K562 (cell line): Measurements from ENCODE around the gene KCNG4.

Source experiments
- CTCF ChIP-seq, 3 experiments: IDR thresholded peaks in 2 of 3; conservative IDR thresholded peaks in 1 of 3; 2 replicates each; pipeline ENCODE4 v1.5.1; 2011 to 2012; ENCODE audit warnings: low read length in 3 of 3, mild to moderate bottlenecking in 3 of 3, control low read depth in 2 of 3, improper control_type of control experiment in 1 of 3, inconsistent platforms in 1 of 3, low read depth in 1 of 3, mixed read lengths in 1 of 3, moderate library complexity in 1 of 3; ENCODE audit not compliant: insufficient read depth in 2 of 3
- E2F5 ChIP-seq: sonication (generic); formaldehyde crosslinking; IDR thresholded peaks from 2 replicates; pipeline ENCODE4 v1.8.0; 2022; ENCODE audit warnings: mild to moderate bottlenecking, missing genetic modification reagents
- IRF1 ChIP-seq: sonication (generic); formaldehyde crosslinking; IDR thresholded peaks from 2 replicates; pipeline ENCODE4 v1.8.0; 2022; ENCODE audit warnings: missing genetic modification reagents, mild to moderate bottlenecking, borderline replicate concordance
- NR1H2 ChIP-seq: sonication (generic); formaldehyde crosslinking; IDR thresholded peaks from 2 replicates; pipeline ENCODE4 v1.4.0; 2020; ENCODE audit warnings: mild to moderate bottlenecking, missing genetic modification reagents
- POLR2AphosphoS5 ChIP-seq: IDR thresholded peaks from 2 replicates; pipeline ENCODE4 v1.6.1; 2011; ENCODE audit warnings: mild to moderate bottlenecking, low read depth, low read length, moderate library complexity; ENCODE audit not compliant: control insufficient read depth, insufficient read depth
- SIN3A ChIP-seq, 2 experiments: fragments of 150-350 bp in 1 of 2; IDR thresholded peaks; 2 replicates each; pipeline ENCODE4 v1.6.1; 2011 to 2016; ENCODE audit warnings: borderline replicate concordance in 2 of 2, low read depth in 2 of 2, low read length in 2 of 2, mild to moderate bottlenecking in 2 of 2, moderate library complexity in 2 of 2; ENCODE audit not compliant: control insufficient read depth in 1 of 2
- SMC3 ChIP-seq: conservative IDR thresholded peaks from 2 replicates; pipeline ENCODE4 v1.6.1; 2011; ENCODE audit warnings: low read depth, low read length, improper control_type of control experiment; ENCODE audit not compliant: insufficient read depth
- TEAD2 ChIP-seq: fragments of 450-650 bp; IDR thresholded peaks from 2 replicates; pipeline ENCODE4 v1.6.1; 2016; ENCODE audit warnings: missing genetic modification characterization, control low read depth, missing compliant biosample characterization
- ZFP30 ChIP-seq: fragments of 250-450 bp; sonication (Bioruptor Pico); IDR thresholded peaks from 2 replicates; pipeline ENCODE4 v1.8.0; 2022; ENCODE audit warnings: moderate library complexity, mild to moderate bottlenecking, inconsistent platforms, borderline replicate concordance
- TF ChIP-seq, protein P1 (sequence below), 2 experiments: fragments of 450-650 bp; IDR thresholded peaks; 2 replicates each; pipeline ENCODE4 v1.6.1; 2016; ENCODE audit warnings: mild to moderate bottlenecking in 2 of 2, borderline replicate concordance in 1 of 2, low read depth in 1 of 2, moderate library complexity in 1 of 2

GRCh38 chr16:84194470-84195200 is 45.2 kb downstream of the KCNG4 start:
- TF ChIP-seq, protein P1, sequence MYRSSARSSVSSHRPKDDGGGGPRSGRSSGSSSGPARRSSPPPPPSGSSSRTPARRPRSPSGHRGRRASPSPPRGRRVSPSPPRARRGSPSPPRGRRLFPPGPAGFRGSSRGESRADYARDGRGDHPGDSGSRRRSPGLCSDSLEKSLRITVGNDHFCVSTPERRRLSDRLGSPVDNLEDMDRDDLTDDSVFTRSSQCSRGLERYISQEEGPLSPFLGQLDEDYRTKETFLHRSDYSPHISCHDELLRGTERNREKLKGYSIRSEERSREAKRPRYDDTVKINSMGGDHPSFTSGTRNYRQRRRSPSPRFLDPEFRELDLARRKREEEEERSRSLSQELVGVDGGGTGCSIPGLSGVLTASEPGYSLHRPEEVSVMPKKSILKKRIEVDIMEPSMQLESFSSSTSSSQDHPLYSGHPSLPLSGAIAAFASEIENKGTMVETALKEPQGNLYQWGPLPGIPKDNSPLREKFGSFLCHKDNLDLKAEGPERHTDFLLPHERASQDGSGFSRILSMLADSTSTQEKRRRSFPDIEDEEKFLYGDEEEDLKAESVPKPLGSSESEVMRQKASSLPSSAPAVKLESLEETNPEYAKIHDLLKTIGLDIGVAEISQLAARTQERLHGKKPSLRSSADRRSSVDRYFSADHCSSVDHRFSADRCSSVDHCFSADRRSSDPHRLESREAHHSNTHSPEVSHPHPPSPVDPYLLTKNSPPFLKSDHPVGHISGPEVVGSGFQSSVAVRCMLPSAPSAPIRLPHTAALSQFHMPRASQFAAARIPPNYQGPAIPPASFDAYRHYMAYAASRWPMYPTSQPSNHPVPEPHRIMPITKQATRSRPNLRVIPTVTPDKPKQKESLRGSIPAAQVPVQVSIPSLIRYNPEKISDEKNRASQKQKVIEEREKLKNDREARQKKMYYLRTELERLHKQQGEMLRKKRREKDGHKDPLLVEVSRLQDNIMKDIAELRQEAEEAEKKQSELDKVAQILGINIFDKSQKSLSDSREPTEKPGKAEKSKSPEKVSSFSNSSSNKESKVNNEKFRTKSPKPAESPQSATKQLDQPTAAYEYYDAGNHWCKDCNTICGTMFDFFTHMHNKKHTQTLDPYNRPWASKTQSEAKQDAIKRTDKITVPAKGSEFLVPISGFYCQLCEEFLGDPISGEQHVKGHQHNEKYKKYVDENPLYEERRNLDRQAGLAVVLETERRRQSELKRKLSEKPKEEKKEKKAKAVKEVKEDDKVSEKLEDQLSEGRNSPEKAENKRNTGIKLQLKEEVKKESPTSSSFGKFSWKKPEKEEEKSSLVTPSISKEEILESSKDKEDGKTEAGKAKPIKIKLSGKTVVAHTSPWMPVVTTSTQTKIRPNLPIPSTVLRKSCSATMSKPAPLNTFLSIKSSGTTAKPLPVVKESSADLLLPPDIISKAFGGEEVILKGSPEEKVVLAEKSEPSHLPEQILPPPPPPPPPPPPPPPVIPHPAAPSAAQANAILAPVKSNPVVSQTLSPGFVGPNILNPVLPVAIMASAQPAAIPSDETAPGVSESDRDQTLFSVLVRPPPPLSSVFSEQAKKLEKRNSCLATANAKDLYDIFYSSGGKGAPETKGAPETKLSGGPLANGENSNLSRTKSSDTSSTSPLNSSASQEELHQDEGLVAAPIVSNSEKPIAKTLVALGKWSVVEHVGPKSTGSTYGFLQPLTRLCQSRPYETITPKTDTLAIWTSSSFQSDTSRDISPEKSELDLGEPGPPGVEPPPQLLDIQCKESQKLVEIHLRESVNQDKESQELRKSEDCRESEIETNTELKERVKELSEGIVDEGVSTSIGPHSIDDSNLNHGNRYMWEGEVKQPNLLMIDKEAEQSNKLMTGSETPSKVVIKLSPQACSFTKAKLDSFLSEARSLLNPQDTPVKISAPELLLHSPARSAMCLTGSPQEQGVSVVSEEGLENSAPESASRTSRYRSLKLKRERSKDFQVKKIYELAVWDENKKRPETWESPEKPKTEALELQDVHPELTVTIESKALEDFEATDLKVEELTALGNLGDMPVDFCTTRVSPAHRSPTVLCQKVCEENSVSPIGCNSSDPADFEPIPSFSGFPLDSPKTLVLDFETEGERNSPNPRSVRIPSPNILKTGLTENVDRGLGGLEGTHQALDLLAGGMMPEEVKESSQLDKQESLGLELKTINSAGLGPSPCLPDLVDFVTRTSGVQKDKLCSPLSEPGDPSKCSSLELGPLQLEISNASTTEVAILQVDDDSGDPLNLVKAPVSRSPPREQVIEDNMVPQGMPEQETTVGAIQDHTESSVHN (IDR thresholded peaks at IDR 0.05; ENCODE audit: borderline replicate concordance in 1 of 2, low read depth in 1 of 2), result no peak
- TF ChIP-seq POLR2AphosphoS5 (no peak), SIN3A (IDR thresholded peaks at IDR 0.05; ENCODE audit: borderline replicate concordance in 2 of 2, control insufficient read depth in 1 of 2, low read depth in 2 of 2, low read length in 2 of 2) (no peak), CTCF (IDR thresholded peaks at IDR 0.05 in 2 of 3, conservative IDR thresholded peaks at IDR 0.05 in 1 of 3; ENCODE audit: insufficient read depth in 2 of 3, low read depth in 1 of 3, low read length in 3 of 3) (no peak), TEAD2 (no peak), NR1H2 (CRISPR knock-in tag) (no peak), IRF1 (CRISPR knock-in tag) (no peak), ZFP30 (CRISPR knock-in tag) (no peak), E2F5 (CRISPR knock-in tag) (no peak), SMC3 (no peak)
